Activated CD8-positive, alpha-beta memory T cell treated with anti-CD3 and anti-CD28 coated beads for 48 hours (primary cell): ENCODE results near the gene LAPTM5.

Experiments
- DNase-seq, 3 experiments: peaks; one replicate each; pipeline ENCODE4 v3.0.0-alpha.2; 2020; ENCODE audit warnings: low read depth in 2 of 3, low spot score in 2 of 3

The LAPTM5 gene

DNA sequence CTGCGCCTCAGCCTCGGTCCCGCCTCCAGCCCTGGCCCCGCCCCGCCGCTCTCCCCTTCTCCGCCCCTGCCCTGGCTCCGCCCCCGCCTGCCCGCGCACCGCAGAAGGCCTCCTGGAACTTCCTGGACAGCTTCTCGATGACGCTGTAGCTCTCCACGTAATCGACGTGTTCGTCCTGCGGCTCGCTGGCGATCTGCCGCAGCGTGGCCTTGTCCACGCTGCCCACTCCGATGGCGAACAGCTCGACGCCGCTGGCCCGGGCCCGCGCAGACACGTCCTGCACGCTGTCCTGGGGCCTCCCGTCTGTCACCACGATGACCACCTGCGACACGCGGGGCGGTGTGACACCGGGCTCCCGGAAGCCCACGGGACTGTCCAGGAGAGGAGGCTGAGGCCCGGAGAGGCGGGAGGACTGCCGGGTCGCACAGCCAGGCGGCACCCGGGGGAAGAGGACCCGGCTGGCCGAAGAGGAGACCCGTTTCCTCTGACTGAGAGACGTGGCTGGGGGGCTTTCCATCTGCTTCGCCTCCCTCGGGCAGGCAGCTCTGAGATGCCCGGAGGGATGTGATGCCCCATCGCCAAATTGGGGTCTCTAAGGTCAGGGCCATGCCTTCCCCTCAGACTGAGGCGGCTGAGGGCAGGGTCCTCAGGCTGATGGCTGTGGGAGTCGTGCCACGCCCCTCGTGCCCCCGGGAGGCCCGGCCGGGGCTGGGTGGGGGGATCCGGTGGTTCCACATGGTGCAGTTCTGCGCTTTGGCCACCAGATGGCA lies 38.8 kb downstream of the LAPTM5 start:
- DNase-seq = peak; percentile 71 to 93 (median 82)

GRCh38 chr1:30718091-30718635 lies 39.4 kb downstream of the LAPTM5 start:
- DNase-seq = peak; percentile 98 to 100 (median 99)

DNA sequence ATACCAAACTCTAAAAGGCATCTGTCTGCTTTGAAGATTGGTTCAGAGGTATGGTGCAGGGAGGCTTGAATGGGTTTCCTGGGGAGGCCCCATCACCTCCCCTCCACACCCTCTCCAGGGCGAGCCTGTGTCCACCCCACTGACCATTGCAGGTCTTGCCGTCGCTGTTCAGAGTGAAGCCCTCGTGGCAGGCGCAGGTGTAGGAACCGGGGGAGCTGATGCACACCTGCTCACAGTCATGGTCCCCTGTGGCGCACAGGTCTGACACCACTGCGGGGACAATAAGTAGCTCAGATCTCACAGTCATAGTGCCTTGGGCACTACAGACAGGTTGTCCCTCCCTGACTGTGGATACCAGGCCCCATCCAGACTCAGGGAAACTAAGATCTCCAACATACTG lies 40.9 kb downstream of the LAPTM5 start:
- no peak for DNase-seq

GRCh38 chr1:30715886-30716285 lies 41.7 kb downstream of the LAPTM5 start:
- DNase-seq = no peak

GRCh38 chr1:30715216-30715615 lies 42.4 kb downstream of the LAPTM5 start:
- DNase-seq = no peak

GRCh38 chr1:30714536-30715090 lies 43.0 kb downstream of the LAPTM5 start:
- no peak for DNase-seq

DNA sequence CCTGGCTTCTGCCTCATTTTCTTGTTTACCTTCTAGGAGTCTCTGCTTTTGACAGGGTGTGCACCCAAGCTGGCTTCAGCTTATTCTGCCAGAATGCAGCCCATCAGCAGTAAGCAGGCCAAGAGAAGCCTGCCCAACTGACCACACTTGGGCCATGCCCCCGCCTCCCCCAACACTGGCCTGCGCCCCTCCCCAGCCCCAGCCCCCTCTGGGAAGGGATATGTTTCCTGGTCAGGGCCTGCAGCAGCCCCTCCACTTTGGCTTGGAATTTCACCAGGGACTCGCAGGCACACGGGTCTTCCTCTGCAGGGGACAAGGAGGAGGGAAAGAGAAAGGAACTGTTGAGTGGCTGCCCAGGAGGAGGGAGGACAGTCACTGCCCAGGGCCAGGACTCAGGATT lies 43.5 kb downstream of the LAPTM5 start:
- DNase-seq = no peak

DNA sequence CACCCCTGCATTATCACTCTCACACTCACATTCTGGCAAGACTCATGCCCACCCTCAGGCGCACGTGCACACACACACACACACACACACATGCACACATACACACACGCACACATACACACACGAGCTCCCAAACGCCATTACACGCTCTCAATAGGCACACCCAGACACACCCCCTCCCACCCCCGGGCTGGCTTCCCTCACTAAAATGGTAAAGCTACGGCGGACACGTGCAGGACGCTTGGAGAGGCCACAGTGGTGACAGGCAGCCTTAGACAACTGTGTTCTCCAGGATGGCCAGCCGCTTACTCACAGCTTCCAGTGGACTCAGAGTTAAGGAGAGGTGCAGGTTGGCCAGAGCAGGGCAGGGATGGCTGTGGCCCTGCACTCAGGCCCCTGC lies 44.3 kb downstream of the LAPTM5 start:
- DNase-seq = no peak

DNA sequence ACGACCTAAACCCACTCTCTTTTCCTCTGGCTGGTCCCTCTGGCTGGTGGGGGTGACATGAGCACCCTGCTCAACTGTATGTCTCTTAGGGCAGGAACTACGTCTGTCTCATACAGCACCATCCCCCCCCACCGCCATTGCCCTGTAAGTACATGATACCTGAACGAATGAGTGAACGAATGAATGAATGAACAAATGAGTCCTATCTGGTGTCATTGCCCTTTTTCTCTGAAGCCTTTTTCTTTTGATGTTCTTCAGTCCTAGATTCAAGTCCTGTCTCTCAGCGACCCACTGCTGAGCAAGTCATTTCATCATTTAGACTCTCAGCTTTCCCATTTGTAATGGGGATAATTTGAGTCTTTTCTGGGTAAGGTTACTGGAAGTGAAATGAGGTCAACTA lies 45.0 kb downstream of the LAPTM5 start:
- DNase-seq = no peak

GRCh38 chr1:30710407-30710806 lies 47.2 kb downstream of the LAPTM5 start:
- no peak for DNase-seq

DNA sequence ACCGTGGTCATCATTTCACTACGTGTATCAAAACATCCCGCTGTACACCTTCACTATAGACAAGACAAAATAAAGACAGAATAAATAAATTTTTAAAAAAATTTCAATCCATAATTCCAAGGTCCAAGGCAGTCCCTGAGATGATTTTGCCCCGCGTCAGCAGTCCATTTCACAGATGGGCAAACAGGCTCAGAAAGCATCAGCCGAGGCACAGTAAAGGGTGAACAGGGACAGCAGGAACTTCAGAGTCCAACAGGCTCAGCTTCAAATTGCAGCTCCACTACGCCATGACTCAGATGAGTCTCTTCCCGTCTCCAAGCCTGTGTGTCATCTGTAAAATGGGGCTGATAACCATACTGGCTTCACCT lies 49.2 kb downstream of the LAPTM5 start:
- no peak for DNase-seq

- peak; percentile 30 to 54 (median 45) for DNase-seq
Observed at GRCh38 chr1:30707412-30708360, 49.9 kb downstream of the LAPTM5 start.

DNA sequence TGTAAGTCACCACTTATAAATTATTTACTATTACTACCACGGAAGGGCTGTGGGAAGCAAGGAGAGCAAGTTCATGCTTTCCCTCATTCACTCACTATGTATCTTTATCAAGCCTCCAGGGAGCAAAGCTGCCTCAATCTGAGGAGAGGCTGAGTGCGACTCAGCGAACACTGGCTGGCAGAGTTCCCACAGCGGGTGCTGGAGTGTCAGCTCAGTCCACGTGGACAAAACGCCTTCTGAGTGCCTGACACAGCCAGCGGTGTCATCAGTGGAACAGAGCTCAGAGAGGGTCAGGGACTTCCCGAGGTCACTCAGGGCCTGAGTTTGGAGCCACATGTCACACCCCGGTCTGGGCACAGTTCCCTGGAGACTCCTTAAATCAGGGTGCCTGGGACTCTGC lies 51.0 kb downstream of the LAPTM5 start:
- no peak for DNase-seq

DNA sequence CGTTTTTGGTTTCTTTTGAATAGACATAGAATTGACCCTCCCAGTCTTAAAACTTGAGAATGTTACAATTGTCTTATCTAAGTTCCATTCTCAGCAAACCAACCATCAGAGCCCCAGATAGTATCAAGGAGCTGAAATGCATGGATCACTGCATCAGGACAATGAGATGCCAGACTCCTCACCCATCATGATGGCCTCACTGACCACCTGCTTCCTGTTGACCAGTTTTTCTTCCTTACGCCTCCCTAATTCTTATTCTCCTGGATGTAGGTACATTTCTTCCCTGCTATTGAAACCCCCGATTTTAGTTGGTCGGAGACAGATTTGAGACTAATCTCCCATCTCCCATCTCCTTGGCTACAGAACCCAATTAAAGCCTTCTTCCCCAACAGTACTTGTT lies 51.9 kb downstream of the LAPTM5 start:
- DNase-seq = no peak

DNA sequence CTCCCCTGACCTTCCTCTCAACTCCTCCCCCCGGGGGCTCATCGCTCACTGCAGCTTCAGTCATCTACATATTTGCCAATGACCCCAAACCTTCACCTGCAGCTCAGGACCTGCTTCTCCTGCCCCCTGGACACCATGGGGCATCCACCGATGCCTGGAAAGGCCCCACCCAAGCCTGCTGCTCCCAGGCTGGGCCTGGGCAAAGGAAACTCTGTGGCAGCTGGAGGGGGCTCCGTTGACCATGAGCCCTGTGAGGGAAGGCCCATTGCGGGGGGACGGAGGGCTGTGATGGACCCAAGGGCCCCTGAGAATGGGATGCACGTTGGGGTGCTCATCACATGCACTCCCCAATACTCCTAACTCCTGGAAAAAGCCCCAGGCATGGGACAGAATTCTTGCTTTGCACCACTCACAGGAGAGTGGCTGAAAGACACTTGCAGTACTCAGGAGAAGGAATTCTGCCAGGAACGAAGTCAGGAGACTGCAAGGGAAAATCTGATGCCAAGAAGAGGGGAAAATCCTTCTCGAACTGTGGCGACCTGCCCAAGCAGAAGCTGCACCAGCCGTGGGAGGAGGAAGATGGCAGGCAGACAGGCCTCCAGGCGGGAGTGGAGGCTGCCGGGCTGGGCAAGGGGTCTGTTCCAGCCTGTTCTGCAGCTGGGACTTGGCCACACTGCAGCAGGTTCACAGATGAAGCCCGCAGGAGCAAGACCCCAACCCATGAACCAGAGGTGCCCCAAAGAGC lies 52.6 kb downstream of the LAPTM5 start:
- DNase-seq = no peak

GRCh38 chr1:30704271-30704670 lies 53.3 kb downstream of the LAPTM5 start:
- DNase-seq = no peak

DNA sequence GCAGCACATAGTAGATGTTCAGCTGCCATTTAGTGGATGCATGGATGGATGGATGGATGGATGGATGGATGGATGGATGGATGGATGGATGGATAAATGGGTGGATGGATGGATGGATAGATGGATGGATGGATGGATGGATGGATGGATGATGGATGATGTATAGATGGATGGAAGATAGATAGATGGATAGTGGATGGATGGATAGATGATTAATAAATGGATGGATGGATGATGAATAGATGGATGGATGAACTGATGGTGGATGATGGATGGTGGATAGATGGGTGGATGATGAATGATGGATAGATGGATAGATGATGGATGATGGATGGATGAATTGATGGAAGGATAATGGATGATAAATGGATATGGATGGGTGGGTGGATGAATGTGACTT lies 54.8 kb downstream of the LAPTM5 start:
- DNase-seq = no peak

GRCh38 chr1:30701258-30701633 lies 56.3 kb downstream of the LAPTM5 start:
- no peak for DNase-seq

- no peak for DNase-seq
Observed at GRCh38 chr1:30700528-30701257, 56.9 kb downstream of the LAPTM5 start.

- no peak for DNase-seq
Observed at GRCh38 chr1:30699762-30700161, 57.8 kb downstream of the LAPTM5 start.
